Activated T-cell treated with anti-CD3 and anti-CD28 coated beads, Interleukin-2, amount 50 U/mL, for 24 hours (primary cell): Measurements from ENCODE around the gene SLC17A1.

Experiments used
- DNase-seq: peaks from one replicate; pipeline ENCODE4 v3.0.0-alpha.2; 2020
- H3K27ac Mint-ChIP-seq: 2 replicates; pipeline ENCODE4 v1.8.0; 2020; ENCODE audit warnings: mild to moderate bottlenecking, mixed read lengths
- H3K27me3 Mint-ChIP-seq: 2 replicates; pipeline ENCODE4 v1.8.0; 2020; ENCODE audit warnings: mixed read lengths
- H3K36me3 Mint-ChIP-seq: 2 replicates; pipeline ENCODE4 v1.8.0; 2020; ENCODE audit warnings: low read depth, mixed read lengths
- H3K4me1 Mint-ChIP-seq: 2 replicates; pipeline ENCODE4 v1.8.0; 2020; ENCODE audit warnings: low read depth, mixed read lengths
- H3K4me3 Mint-ChIP-seq: 2 replicates; pipeline ENCODE4 v1.8.0; 2020; ENCODE audit warnings: mild to moderate bottlenecking, moderate library complexity, mixed read lengths
- H3K9me3 Mint-ChIP-seq: 2 replicates; pipeline ENCODE4 v1.8.0; 2020; ENCODE audit warnings: mixed read lengths

SLC17A1 gene, protein sequence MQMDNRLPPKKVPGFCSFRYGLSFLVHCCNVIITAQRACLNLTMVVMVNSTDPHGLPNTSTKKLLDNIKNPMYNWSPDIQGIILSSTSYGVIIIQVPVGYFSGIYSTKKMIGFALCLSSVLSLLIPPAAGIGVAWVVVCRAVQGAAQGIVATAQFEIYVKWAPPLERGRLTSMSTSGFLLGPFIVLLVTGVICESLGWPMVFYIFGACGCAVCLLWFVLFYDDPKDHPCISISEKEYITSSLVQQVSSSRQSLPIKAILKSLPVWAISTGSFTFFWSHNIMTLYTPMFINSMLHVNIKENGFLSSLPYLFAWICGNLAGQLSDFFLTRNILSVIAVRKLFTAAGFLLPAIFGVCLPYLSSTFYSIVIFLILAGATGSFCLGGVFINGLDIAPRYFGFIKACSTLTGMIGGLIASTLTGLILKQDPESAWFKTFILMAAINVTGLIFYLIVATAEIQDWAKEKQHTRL

DNA sequence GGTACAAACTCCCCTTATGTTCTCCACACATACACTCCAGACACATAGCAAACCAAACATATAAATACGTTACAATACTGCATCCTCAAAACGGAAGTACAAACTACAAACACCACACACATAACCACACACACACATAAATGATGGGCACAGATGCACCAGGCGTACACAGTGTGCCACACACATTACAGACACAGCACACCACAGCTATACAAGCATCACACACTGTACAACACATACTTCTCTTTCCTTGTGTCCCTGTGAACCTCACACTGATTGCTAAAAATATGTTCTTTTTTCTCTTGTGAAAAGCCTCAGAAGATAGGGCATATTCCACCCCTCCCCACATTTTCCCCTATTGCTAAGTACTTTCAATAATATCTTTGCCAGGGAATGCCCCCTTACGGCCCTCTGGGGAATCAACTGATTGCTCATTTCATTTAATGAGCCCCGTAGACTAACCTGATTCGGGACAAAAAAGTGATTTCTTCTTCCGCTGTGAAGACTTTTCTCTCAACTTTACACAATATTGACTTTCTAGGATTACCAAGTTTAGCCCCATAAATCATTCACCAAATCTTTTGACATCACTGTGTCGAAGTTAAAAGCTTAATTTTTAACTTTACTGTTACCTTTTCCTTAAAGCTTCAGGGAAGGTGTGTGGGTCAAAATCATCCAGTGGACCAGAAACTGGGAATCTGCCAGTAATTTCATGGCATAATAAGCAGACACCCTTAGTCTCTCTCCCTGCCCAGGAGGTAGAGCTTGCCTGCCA lies at the start of gene SLC17A1:
TSS of gene SLC17A1 (minus strand) at position 521 of the 775 bp plus-strand sequence. CDS start 1,495 bp downstream, outside the sequence.
- no peaks in the 10 kb centered on the region for H3K9me3 Mint-ChIP-seq
- H3K4me1 Mint-ChIP-seq, result peaks cover 8% of the 10 kb centered on the region
- no peak within 1 kb of the TSS for H3K27ac Mint-ChIP-seq
- DNase-seq, result no peak
- H3K27me3 Mint-ChIP-seq, result peaks cover 40% of the 10 kb centered on the region
- H3K36me3 Mint-ChIP-seq, result no peaks in the 10 kb centered on the region
- no peak within 1 kb of the TSS for H3K4me3 Mint-ChIP-seq

DNA sequence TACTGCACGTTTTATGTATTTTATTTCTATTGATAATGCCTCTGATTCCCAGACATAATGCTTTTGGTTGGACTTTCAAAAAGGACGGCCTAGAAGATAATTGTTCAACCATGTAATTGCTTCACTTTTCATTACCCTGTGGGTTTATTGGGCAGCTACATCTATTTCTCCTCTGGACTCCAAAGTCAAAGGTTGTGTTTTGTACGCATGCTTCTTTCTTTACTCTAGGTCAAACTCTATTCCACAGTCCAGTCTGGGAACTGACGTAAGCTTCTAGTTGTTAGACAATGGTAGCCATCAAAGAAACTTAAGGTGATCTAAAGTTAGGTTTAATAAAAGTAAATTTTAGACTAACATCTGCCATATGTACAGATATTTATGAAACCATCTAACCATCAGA lies 48.7 kb upstream of the SLC17A1 start:
- H3K36me3 Mint-ChIP-seq, result no peaks in the 10 kb centered on the region
- H3K27me3 Mint-ChIP-seq, result peaks cover 12% of the 10 kb centered on the region
- H3K27ac Mint-ChIP-seq, result no peak overlapping the region
- no peak for DNase-seq
- H3K4me1 Mint-ChIP-seq, result peaks cover 10% of the 10 kb centered on the region
- no peaks in the 10 kb centered on the region for H3K9me3 Mint-ChIP-seq
- no peak overlapping the region for H3K4me3 Mint-ChIP-seq

DNA sequence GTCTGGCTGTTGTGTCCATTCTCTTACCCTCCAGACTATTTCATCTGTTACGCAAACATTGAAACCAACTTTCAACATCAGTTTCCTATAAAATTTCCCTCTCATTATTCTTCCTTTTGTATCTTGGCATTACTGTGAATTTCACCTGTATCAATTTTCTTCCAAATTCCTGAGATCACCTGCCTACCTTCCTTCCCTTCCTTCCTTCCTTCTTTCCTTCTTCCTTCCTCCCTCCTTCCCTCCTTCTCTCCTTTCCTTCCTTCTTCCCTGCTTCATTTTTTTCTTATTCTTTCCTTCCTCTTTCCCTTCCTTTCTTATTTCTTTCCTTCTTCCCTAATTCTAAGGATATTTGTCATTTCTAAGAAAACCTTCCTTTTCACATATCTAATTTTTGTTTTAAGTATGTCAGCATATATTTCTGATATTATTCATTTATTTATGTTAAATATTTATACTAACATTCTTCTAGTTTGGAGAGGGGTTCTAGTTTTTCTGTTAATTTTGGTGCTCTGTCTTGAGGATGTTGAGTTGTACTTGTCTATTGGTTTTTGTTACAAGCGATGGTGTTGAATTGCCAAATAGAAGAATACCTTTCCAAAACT lies 47.0 kb upstream of the SLC17A1 start:
- DNase-seq, result no peak
- H3K27ac Mint-ChIP-seq, result no peak overlapping the region
- no peaks in the 10 kb centered on the region for H3K9me3 Mint-ChIP-seq
- H3K27me3 Mint-ChIP-seq, result peaks cover 12% of the 10 kb centered on the region
- no peaks in the 10 kb centered on the region for H3K36me3 Mint-ChIP-seq
- no peak overlapping the region for H3K4me3 Mint-ChIP-seq
- peaks cover 20% of the 10 kb centered on the region for H3K4me1 Mint-ChIP-seq

DNA sequence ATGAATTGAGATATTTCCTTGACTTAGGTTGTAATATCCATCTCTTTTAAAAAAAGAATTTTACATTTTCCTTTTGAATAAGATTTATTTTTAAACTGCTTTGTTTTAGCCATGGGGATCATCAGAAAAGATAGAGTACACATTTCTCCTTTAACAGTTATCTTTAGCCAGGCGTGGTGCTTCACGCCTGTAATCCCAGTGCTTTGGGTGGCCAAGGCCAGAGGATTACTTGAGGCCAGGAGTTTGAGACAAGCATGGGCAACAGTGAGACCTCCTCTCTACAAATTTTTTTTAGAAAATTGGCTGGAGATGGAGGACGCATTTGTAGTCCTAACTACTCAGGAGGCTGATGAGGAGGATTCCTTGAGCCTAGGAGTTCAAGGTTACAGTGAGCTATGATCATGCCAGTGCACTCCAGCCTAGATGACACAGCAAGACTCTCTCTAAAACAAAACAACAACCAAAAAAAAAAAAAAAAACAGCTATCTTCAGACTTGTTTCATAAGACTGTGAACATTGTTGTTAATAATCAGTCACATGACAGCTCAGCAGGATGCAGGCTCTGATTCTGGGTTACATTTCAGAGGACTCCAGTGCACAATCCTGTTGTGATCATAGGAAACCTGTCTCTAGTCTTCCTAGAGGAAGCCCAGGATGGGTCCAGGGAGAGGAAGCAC lies 44.2 kb upstream of the SLC17A1 start:
- H3K9me3 Mint-ChIP-seq, result no peaks in the 10 kb centered on the region
- peaks cover 19% of the 10 kb centered on the region for H3K4me1 Mint-ChIP-seq
- H3K27ac Mint-ChIP-seq, result no peak overlapping the region
- no peak for DNase-seq
- H3K4me3 Mint-ChIP-seq, result no peak overlapping the region
- peaks cover 6% of the 10 kb centered on the region for H3K27me3 Mint-ChIP-seq
- no peaks in the 10 kb centered on the region for H3K36me3 Mint-ChIP-seq

DNA sequence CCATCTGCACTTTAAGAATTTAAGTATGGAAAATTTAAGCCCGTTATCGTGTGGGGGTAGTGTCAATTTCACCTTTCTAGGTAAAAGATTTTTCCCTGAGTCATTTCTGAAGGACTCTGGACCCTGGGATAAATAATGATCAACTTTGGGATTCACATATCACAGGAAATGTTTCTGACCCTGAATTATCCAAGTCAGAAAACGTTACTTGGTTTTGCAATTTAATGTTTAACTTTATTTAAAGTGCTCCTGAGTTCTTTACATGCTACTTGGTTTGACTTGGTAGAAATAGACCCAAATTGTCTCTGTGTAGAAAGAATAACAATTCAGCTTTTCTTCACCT lies 43.7 kb upstream of the SLC17A1 start:
- Mint-ChIP-seq H3K4me1 (peaks cover 19% of the 10 kb centered on the region), H3K27me3 (peaks cover 6% of the 10 kb centered on the region), H3K9me3 (no peaks in the 10 kb centered on the region), H3K27ac (no peak overlapping the region), H3K4me3 (no peak overlapping the region), H3K36me3 (no peaks in the 10 kb centered on the region)
- no peak for DNase-seq

DNA sequence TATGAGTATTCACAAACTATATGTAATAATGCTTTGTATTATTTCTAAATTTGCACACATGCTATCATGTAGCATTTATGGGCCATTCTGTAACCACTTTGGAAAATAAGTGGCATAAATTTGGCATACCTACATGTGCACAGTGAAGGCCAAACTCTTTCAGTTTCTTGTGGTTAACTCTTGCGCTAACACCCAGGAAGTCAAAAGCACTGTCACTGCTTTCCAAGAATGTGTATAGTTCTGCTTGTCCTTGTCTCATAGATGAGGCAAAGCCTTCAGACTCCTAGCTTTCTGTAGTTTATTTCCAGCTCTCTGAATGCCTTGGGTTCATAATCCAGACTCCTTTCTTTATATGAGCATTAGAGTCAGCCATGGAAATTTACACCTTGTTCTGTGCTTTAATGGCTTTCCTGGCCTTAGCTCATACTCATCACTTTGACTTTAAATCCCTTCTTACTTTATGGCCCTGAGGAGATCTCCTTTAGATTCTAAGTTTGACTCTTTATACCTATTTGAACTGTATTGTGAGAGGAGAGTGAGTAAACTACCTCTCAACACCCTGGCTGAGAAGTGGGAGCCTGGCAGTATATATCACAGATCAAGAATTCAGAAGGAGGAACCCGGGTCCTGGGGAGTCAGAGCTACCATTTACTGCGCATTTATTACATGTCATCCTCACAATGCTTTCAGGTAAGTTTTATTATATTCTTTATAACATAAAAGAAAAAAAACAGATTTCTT lies 43.1 kb upstream of the SLC17A1 start:
- H3K9me3 Mint-ChIP-seq, result no peaks in the 10 kb centered on the region
- no peak overlapping the region for H3K27ac Mint-ChIP-seq
- H3K27me3 Mint-ChIP-seq, result peaks cover 6% of the 10 kb centered on the region
- H3K36me3 Mint-ChIP-seq, result no peaks in the 10 kb centered on the region
- DNase-seq, result no peak
- H3K4me3 Mint-ChIP-seq, result no peak overlapping the region
- peaks cover 19% of the 10 kb centered on the region for H3K4me1 Mint-ChIP-seq

DNA sequence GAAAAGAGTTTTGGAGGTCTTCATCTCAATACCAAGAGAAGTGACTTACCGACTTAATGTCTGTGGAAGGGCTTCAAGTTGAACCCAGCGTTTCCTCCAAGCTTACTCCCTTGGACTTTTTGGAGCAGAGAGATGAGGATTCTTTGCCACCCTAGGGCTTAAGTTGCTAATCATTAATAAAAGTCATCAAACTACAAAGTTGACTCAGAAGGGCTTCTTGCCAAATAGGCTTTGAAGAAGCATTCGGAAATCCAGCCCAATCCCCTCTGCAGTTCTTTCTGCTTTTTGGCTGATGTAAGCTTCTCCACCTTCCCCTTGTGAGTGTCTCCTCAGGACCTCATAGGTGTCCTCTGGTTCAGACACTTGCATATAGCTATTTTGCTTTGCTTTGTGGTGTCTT lies 42.3 kb upstream of the SLC17A1 start, which contains the start of gene SLC17A3:
TSS of gene SLC17A3 (minus strand) at position 126 of the 400 bp plus-strand sequence. CDS start 5,856 bp downstream, outside the sequence.
- H3K36me3 Mint-ChIP-seq, result no peaks in the 10 kb centered on the region
- peaks cover 6% of the 10 kb centered on the region for H3K27me3 Mint-ChIP-seq
- no peak within 1 kb of the TSS for H3K4me3 Mint-ChIP-seq
- no peaks in the 10 kb centered on the region for H3K9me3 Mint-ChIP-seq
- H3K4me1 Mint-ChIP-seq, result peaks cover 19% of the 10 kb centered on the region
- DNase-seq, result no peak
- no peak within 1 kb of the TSS for H3K27ac Mint-ChIP-seq

DNA sequence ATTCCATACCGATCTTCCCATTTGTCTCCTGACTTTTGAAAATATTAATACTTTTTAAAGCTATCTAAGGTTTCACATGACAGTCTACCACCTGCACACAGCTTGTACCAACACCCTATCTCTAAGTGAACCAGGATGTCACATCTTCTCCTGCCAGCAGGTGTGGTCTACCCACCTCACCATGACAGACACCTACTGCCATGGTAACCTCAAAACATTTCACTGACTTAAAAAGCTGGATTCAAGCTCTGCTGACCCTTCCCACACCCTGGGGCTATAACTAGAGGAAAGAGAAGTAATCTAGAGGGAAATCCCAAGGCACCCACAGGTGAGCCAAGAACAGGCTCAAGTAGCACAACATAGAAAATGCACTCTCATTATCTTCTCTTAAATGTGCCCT lies 41.0 kb upstream of the SLC17A1 start:
- Mint-ChIP-seq H3K27ac (no peak overlapping the region), H3K4me1 (peaks cover 22% of the 10 kb centered on the region), H3K4me3 (no peak overlapping the region), H3K36me3 (no peaks in the 10 kb centered on the region), H3K9me3 (no peaks in the 10 kb centered on the region), H3K27me3 (no peaks in the 10 kb centered on the region)
- DNase-seq, result no peak

DNA sequence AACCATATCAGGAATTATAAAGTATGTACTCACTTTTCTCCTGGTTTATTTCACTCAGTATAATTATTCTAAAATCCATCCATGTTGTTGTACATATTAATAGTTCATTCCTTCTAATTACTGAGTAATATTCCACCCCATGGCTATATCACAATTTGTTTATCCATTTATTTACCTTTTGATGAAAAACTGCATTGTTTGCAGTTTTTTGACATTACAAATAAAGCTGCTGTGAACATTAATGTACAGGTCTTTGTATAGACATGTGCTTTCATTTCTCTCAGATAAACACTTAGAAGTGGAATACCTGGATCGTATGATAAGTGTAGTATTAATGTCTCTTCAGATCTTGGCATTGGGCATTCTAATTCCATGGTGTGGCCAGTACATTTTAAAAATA lies 38.0 kb upstream of the SLC17A1 start:
- H3K9me3 Mint-ChIP-seq, result no peaks in the 10 kb centered on the region
- no peaks in the 10 kb centered on the region for H3K36me3 Mint-ChIP-seq
- no peak for DNase-seq
- H3K4me1 Mint-ChIP-seq, result peaks cover 35% of the 10 kb centered on the region
- H3K27me3 Mint-ChIP-seq, result no peaks in the 10 kb centered on the region
- H3K4me3 Mint-ChIP-seq, result no peak overlapping the region
- H3K27ac Mint-ChIP-seq, result no peak overlapping the region

DNA sequence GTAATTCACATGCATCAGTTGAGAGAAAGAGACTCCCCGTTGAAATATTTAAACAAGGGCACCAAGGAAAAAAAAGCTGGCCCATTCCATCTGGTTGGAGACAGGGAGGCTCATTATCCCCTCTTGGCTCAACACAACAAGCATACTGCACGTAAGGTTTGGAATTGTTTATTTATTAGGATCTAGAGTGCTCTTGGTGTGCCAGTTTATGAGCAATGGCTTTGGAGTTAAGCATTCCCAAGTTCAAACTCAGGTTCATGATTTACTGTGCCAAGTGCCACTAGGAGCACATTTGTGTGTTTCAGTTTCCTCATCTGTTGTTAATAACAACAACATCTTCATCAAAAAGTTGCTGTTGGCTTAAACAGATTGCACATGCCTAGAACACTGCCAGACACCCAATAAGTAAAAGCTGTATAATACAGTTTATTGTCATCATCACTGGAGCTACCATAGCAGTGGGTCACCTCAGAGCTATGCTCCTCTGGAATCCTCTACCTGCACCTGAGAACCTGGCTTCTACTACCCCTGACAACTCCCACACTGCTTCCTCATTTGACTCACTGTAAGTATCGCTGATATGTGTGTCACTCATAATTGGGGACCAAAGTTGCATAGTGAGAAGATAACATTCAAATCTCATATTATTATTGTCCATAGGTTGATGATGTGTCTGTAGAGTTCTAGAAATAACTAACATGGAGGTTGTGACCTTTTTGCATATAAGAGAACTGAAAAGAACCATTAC lies 36.8 kb upstream of the SLC17A1 start:
- H3K9me3 Mint-ChIP-seq, result no peaks in the 10 kb centered on the region
- no peaks in the 10 kb centered on the region for H3K36me3 Mint-ChIP-seq
- peaks cover 35% of the 10 kb centered on the region for H3K4me1 Mint-ChIP-seq
- no peak for DNase-seq
- no peaks in the 10 kb centered on the region for H3K27me3 Mint-ChIP-seq
- H3K27ac Mint-ChIP-seq, result no peak overlapping the region
- no peak overlapping the region for H3K4me3 Mint-ChIP-seq

DNA sequence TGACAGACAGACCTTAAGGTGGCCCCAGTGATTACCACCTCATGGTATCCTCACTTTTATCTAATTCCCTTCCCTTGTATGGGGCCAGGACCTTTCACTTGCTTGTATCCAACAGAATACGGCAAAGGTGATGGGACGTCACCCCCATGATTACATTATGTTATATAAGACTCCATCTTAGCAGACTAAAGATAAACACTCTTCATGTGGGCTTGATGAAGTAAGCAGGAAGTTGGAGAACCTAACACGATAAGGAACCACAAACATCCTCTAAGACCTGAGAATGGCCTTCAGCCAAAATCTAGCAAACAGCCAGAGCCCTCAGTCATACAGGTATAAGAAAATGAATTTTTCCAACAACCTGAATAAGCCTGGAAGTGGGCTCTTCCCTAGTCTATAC lies 34.2 kb upstream of the SLC17A1 start:
- no peak overlapping the region for H3K4me3 Mint-ChIP-seq
- H3K4me1 Mint-ChIP-seq, result peaks cover 26% of the 10 kb centered on the region
- H3K27me3 Mint-ChIP-seq, result no peaks in the 10 kb centered on the region
- no peaks in the 10 kb centered on the region for H3K9me3 Mint-ChIP-seq
- H3K36me3 Mint-ChIP-seq, result no peaks in the 10 kb centered on the region
- no peak for DNase-seq
- H3K27ac Mint-ChIP-seq, result peak overlapping the region; percentile 48

DNA sequence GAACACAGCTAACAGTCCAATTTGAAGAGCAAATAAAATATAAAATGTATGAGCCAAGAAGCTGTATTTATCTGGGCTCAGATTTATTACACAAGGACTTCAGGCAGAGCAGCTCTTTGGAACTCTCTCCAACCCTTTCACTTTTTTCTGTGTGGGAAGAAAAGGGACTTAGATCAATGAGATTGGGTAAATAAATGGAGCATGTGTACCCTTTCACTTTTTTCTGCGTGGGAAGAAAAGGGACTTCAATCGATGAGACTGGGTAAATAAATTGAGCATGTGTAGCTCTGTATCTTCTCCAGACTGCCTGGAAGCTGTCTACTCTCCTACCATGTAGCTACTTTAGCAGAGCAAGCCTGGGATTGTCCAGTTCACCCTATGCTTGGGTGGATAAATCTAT lies 31.5 kb upstream of the SLC17A1 start:
- no peak for DNase-seq
- H3K4me1 Mint-ChIP-seq, result peaks cover 23% of the 10 kb centered on the region
- no peaks in the 10 kb centered on the region for H3K27me3 Mint-ChIP-seq
- no peaks in the 10 kb centered on the region for H3K9me3 Mint-ChIP-seq
- no peak overlapping the region for H3K4me3 Mint-ChIP-seq
- H3K27ac Mint-ChIP-seq, result no peak overlapping the region
- H3K36me3 Mint-ChIP-seq, result no peaks in the 10 kb centered on the region

DNA sequence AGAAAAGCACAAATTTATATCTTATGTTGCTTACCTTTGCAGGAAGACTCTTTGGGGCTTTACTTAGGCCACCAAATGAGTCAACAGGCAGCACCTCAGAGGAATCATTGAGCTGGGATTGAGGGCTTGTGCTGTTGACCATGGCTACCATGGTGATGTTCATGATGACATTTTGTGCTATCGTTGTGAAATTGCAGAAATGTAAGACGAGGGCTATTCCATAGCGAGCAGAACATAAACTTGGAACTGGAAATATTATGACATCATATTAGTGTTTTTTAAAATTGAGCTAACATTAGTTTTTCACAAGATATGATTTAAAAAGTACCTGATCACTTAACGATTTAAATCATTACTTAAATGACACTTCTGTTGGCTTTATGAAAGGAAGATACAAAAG lies 30.3 kb upstream of the SLC17A1 start:
- H3K27me3 Mint-ChIP-seq, result no peaks in the 10 kb centered on the region
- no peak for DNase-seq
- no peaks in the 10 kb centered on the region for H3K9me3 Mint-ChIP-seq
- no peak overlapping the region for H3K27ac Mint-ChIP-seq
- peaks cover 26% of the 10 kb centered on the region for H3K4me1 Mint-ChIP-seq
- no peak overlapping the region for H3K4me3 Mint-ChIP-seq
- H3K36me3 Mint-ChIP-seq, result no peaks in the 10 kb centered on the region
